ENCODE results near the gene KMT2E.

Gene KMT2E

DNA sequence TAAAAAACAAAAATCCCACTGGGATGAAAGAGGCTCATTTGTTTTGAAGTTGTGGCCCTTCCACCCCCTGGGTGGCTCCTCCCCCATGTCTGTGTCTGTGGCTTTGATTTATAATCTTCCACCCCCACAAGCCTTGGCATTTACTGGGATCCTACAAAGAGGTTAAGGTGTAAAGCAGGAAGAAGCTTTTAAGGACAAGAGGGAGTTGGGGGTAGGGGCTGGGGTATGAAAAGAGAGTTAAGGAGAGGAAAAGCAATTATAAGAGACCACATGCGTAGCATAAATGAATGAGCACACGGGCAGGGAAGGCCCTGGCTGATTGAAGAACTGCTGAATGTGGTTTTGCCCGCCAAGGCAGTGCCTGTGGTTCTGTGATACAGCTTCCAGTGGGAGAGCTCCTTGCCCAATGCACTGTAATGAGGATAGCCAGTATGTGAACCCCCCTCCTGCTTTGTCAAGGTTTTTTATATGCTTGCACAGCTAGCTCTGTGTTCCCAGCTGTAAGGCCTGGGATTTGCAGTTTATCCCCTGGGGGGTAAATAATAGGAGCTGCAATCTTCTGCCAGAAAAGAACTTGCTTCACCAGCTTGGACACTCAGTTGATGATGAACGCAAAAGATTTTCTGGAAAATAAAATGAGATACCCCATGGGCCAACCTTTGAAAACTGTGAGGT lies 34.7 kb upstream of the KMT2E start:
- no peak for DNase-seq (ENCODE audit: low spot score)
- peaks cover 22% of the 10 kb centered on the region for H3K4me1 ChIP-seq (ENCODE audit: insufficient read depth, poor library complexity, severe bottlenecking)
- no peaks in the 10 kb centered on the region for H3K36me3 ChIP-seq (ENCODE audit: low read depth)
- H3K9me3 ChIP-seq (ENCODE audit: severe bottlenecking), result no peaks in the 10 kb centered on the region
- ATAC-seq (ENCODE audit: low read depth), result no peak
- TF ChIP-seq, protein P1, sequence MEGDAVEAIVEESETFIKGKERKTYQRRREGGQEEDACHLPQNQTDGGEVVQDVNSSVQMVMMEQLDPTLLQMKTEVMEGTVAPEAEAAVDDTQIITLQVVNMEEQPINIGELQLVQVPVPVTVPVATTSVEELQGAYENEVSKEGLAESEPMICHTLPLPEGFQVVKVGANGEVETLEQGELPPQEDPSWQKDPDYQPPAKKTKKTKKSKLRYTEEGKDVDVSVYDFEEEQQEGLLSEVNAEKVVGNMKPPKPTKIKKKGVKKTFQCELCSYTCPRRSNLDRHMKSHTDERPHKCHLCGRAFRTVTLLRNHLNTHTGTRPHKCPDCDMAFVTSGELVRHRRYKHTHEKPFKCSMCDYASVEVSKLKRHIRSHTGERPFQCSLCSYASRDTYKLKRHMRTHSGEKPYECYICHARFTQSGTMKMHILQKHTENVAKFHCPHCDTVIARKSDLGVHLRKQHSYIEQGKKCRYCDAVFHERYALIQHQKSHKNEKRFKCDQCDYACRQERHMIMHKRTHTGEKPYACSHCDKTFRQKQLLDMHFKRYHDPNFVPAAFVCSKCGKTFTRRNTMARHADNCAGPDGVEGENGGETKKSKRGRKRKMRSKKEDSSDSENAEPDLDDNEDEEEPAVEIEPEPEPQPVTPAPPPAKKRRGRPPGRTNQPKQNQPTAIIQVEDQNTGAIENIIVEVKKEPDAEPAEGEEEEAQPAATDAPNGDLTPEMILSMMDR (IDR thresholded peaks at IDR 0.05; ENCODE audit: poor library complexity, severe bottlenecking), result no peak
- peak overlapping the region; percentile 26 for H3K27ac ChIP-seq (ENCODE audit: poor library complexity, severe bottlenecking)
- H3K4me3 ChIP-seq (ENCODE audit: severe bottlenecking), result no peak overlapping the region
- H3K27me3 ChIP-seq (ENCODE audit: insufficient read depth, poor library complexity, severe bottlenecking), result no peaks in the 10 kb centered on the region

DNA sequence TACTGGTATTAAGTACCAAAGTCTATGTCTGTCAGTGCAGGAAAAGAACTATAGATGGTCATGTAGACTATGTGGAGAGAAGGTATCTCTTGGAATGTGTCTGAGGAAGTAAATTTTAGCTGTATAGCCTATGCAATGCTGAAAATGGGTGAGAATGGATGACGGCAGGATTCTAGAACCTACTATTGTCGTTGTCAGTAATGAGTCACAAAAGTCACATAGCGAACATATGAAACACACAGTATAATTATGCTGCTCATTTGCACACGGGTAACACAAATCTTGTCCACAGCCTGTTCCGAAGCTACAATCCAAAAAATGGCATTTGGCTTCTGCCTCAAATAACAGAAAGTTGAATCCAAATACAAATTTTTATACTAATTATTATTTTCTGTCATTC lies 33.6 kb upstream of the KMT2E start:
- TF ChIP-seq, protein P1 (IDR thresholded peaks at IDR 0.05; ENCODE audit: poor library complexity, severe bottlenecking), result no peak
- no peaks in the 10 kb centered on the region for H3K9me3 ChIP-seq (ENCODE audit: severe bottlenecking)
- DNase-seq (ENCODE audit: low spot score) (no peak), ATAC-seq (ENCODE audit: low read depth) (no peak)
- no peaks in the 10 kb centered on the region for H3K27me3 ChIP-seq (ENCODE audit: insufficient read depth, poor library complexity, severe bottlenecking)
- peaks cover 32% of the 10 kb centered on the region for H3K4me1 ChIP-seq (ENCODE audit: insufficient read depth, poor library complexity, severe bottlenecking)
- H3K4me3 ChIP-seq (ENCODE audit: severe bottlenecking), result no peak overlapping the region
- no peaks in the 10 kb centered on the region for H3K36me3 ChIP-seq (ENCODE audit: low read depth)
- peak overlapping the region; percentile 26 for H3K27ac ChIP-seq (ENCODE audit: poor library complexity, severe bottlenecking)

DNA sequence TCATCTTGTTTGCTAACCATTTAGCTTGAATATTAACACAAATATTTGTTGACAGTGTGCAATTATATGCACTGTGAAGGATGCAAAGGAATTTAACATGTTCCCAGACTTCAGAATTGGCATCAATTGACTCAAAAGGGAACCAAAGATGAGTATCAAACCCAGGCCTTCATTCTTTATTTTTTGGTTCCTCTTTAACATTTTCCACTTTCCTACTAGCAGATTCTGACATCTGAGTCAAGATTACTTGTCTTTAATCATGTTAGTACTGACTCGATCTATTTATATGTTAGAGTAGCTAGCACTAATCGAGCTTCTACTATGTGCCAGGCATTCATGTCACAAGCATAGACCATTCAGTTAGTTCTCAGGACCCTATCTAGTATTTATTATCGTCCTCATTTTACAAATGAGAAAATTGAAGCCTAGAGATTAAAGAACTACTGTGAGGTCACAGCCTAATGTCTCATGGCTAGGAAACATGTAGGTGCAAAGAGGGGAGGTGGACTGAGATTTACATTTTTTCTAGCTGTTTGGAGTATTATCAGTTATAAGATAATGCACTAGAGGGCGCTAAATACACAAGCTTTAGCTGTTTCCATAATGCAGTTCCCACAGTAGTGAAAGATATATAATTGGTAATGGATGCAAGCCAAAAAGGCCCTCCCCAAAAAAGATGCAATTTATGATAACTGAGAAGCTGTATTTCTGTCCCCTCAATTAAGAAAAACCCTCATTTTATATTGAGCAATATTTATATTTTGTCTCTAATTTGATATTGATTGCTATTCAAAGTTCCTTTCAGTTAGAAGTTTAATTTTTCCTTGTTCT lies 32.9 kb upstream of the KMT2E start:
- ATAC-seq (ENCODE audit: low read depth), result no peak
- no peaks in the 10 kb centered on the region; the same call in 1 of the 2 replicates for H3K36me3 ChIP-seq (ENCODE audit: low read depth)
- H3K4me3 ChIP-seq (ENCODE audit: severe bottlenecking), result no peak overlapping the region
- no peak for DNase-seq (ENCODE audit: low spot score)
- H3K9me3 ChIP-seq (ENCODE audit: severe bottlenecking), result no peaks in the 10 kb centered on the region
- peak overlapping the region; percentile 26 for H3K27ac ChIP-seq (ENCODE audit: poor library complexity, severe bottlenecking)
- no peaks in the 10 kb centered on the region for H3K27me3 ChIP-seq (ENCODE audit: insufficient read depth, poor library complexity, severe bottlenecking)
- peaks cover 38% of the 10 kb centered on the region for H3K4me1 ChIP-seq (ENCODE audit: insufficient read depth, poor library complexity, severe bottlenecking)
- TF ChIP-seq, protein P1 (IDR thresholded peaks at IDR 0.05; ENCODE audit: poor library complexity, severe bottlenecking), result peak; percentile 89

DNA sequence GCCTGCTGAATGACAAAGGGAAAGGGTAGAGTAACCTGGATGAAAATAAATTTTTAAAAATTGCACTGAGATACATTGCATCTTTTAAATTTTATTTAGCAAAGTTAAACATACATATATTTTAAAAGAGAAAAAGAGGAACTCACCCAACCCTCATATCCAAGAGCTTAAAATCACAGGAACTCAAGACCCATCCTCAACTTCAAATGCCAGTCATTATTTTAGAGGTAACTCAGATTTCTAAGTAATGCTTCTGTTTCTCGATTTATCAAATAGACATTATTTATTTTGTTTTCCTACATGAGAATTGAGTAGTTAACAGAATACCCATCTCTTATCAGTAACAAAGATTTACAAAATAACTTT lies 32.4 kb upstream of the KMT2E start:
- TF ChIP-seq, protein P1 (IDR thresholded peaks at IDR 0.05; ENCODE audit: poor library complexity, severe bottlenecking), result no peak
- no peaks in the 10 kb centered on the region; the same call in 1 of the 2 replicates for H3K36me3 ChIP-seq (ENCODE audit: low read depth)
- H3K27me3 ChIP-seq (ENCODE audit: insufficient read depth, poor library complexity, severe bottlenecking), result no peaks in the 10 kb centered on the region
- no peaks in the 10 kb centered on the region for H3K9me3 ChIP-seq (ENCODE audit: severe bottlenecking)
- H3K4me1 ChIP-seq (ENCODE audit: insufficient read depth, poor library complexity, severe bottlenecking), result peaks cover 38% of the 10 kb centered on the region
- H3K4me3 ChIP-seq (ENCODE audit: severe bottlenecking), result no peak overlapping the region
- ATAC-seq (ENCODE audit: low read depth), result no peak
- peak overlapping the region; percentile 26 for H3K27ac ChIP-seq (ENCODE audit: poor library complexity, severe bottlenecking)
- DNase-seq (ENCODE audit: low spot score), result no peak
